ENCODE measurements around the gene G3BP1.

DNA sequence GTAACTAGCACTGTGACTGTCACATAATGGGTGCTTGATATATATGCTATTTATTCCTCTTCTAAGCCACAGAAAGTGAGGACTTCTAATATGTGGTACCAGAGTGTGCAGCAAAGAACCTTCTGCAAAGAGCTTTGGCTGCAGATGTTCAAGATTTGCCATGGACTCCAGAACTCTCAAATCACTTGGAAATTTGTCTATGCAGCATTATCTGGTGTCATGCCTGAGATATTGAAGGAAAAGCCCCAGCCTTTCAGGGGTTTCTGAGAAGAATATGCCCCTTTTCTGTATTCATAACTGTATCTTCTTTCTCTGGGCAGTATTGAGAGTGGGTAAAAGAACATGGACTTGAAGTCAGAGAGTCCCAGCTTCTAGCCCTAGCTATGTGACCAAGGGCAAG, 4.8 kb upstream of the G3BP1 start:
- TF ChIP-seq, protein P1, sequence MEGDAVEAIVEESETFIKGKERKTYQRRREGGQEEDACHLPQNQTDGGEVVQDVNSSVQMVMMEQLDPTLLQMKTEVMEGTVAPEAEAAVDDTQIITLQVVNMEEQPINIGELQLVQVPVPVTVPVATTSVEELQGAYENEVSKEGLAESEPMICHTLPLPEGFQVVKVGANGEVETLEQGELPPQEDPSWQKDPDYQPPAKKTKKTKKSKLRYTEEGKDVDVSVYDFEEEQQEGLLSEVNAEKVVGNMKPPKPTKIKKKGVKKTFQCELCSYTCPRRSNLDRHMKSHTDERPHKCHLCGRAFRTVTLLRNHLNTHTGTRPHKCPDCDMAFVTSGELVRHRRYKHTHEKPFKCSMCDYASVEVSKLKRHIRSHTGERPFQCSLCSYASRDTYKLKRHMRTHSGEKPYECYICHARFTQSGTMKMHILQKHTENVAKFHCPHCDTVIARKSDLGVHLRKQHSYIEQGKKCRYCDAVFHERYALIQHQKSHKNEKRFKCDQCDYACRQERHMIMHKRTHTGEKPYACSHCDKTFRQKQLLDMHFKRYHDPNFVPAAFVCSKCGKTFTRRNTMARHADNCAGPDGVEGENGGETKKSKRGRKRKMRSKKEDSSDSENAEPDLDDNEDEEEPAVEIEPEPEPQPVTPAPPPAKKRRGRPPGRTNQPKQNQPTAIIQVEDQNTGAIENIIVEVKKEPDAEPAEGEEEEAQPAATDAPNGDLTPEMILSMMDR (conservative IDR thresholded peaks at IDR 0.05 in 1 of 2, IDR thresholded peaks at IDR 0.05 in 1 of 2; ENCODE audit: low read depth in 1 of 2, low read length in 2 of 2) = no peak
- TF ChIP-seq EZH2 (IDR thresholded peaks at IDR 0.05; ENCODE audit: low read length, missing control alignments) = no peak
